Skin epidermis (tissue), 12 donors: ENCODE results near the gene WDR73.
A peak's percentile ranks its signal among the peaks of the same experiment; 100 is the strongest.

Experiments
- H3K27ac ChIP-seq, 21 experiments: fragments of 200-600 bp; sonication (generic) in 11 of 21; one replicate each; pipeline ENCODE4 v1.5.0; 2020; ENCODE audit warnings: mild to moderate bottlenecking in 3 of 21, inconsistent platforms in 2 of 21, moderate library complexity in 2 of 21
- H3K4me3 ChIP-seq, 7 experiments: fragments of 200-600 bp; sonication (generic) in 2 of 7; one replicate each; pipeline ENCODE4 v1.5.0; 2020; ENCODE audit warnings: inconsistent platforms in 2 of 7, mild to moderate bottlenecking in 2 of 7, moderate library complexity in 1 of 7

Gene WDR73

GRCh38 chr15:84625123-84625522 is 29.0 kb downstream of the WDR73 start:
- no peak overlapping the region for H3K4me3 ChIP-seq
- H3K27ac ChIP-seq, result no peak overlapping the region

GRCh38 chr15:84624359-84624758 is 29.7 kb downstream of the WDR73 start:
- Histone ChIP-seq H3K4me3 (no peak overlapping the region), H3K27ac (no peak overlapping the region)

- Histone ChIP-seq H3K27ac (no peak overlapping the region), H3K4me3 (no peak overlapping the region)
These were observed 32.6 kb downstream of the WDR73 start for GRCh38 chr15:84621358-84621979.

- no peak overlapping the region for H3K4me3 ChIP-seq
- no peak overlapping the region for H3K27ac ChIP-seq
These were observed 33.5 kb downstream of the WDR73 start for GRCh38 chr15:84620626-84621025.

GRCh38 chr15:84616235-84616634 is 37.8 kb downstream of the WDR73 start:
- no peak overlapping the region for H3K4me3 ChIP-seq
- H3K27ac ChIP-seq, result peak overlapping the region in 1 of 21 experiments; percentile 38

GRCh38 chr15:84611631-84612030 is 42.5 kb downstream of the WDR73 start:
- no peak overlapping the region for H3K4me3 ChIP-seq
- no peak overlapping the region for H3K27ac ChIP-seq

GRCh38 chr15:84609818-84610525 is 44.1 kb downstream of the WDR73 start:
- Histone ChIP-seq H3K27ac (no peak overlapping the region), H3K4me3 (no peak overlapping the region)

- no peak overlapping the region for H3K27ac ChIP-seq
- no peak overlapping the region for H3K4me3 ChIP-seq
These were observed 45.3 kb downstream of the WDR73 start for GRCh38 chr15:84608707-84609284.

GRCh38 chr15:84606653-84607120 is 47.4 kb downstream of the WDR73 start:
- no peak overlapping the region for H3K27ac ChIP-seq
- no peak overlapping the region for H3K4me3 ChIP-seq

- Histone ChIP-seq H3K4me3 (no peak overlapping the region), H3K27ac (peak overlapping the region in 1 of 21 experiments; percentile 51)
These were observed 48.6 kb downstream of the WDR73 start for GRCh38 chr15:84605554-84605882.

GRCh38 chr15:84604826-84605553 is 49.1 kb downstream of the WDR73 start:
- Histone ChIP-seq H3K4me3 (no peak overlapping the region), H3K27ac (peak overlapping the region in 2 of 21 experiments; percentile 14 to 51)

GRCh38 chr15:84603630-84604379 is 50.3 kb downstream of the WDR73 start:
- Histone ChIP-seq H3K27ac (no peak overlapping the region), H3K4me3 (no peak overlapping the region)

- H3K4me3 ChIP-seq, result peak overlapping the region; percentile 65 to 98 (median 94)
- H3K27ac ChIP-seq, result peak overlapping the region in 5 of 21 experiments; percentile 40 to 78 (median 73)
These were observed 52.6 kb downstream of the WDR73 start for GRCh38 chr15:84601555-84601838.

GRCh38 chr15:84600687-84601554 is 53.2 kb downstream of the WDR73 start, which contains the start of gene ZSCAN2:
ZSCAN2 (plus strand) TSS chr15:84601009; CDS start chr15:84603928, 2,919 bp downstream.
- Histone ChIP-seq H3K27ac (peak within 1 kb of the TSS in 18 of 21 experiments; percentile 8 to 86 (median 68)), H3K4me3 (peak within 1 kb of the TSS; percentile 65 to 98 (median 94))

- Histone ChIP-seq H3K27ac (peak overlapping the region in 7 of 21 experiments; percentile 26 to 86 (median 78)), H3K4me3 (peak overlapping the region; percentile 65 to 98 (median 94))
These were observed 53.8 kb downstream of the WDR73 start for GRCh38 chr15:84600331-84600686.

GRCh38 chr15:84599906-84600305 is 54.2 kb downstream of the WDR73 start:
- Histone ChIP-seq H3K4me3 (peak overlapping the region in 3 of 7 experiments; percentile 94 to 96 (median 95)), H3K27ac (no peak overlapping the region)

- Histone ChIP-seq H3K4me3 (no peak overlapping the region), H3K27ac (peak overlapping the region in 12 of 21 experiments; percentile 22 to 88 (median 76))
These were observed 55.1 kb downstream of the WDR73 start for GRCh38 chr15:84598993-84599392.

- no peak overlapping the region for H3K4me3 ChIP-seq
- H3K27ac ChIP-seq, result peak overlapping the region in 14 of 21 experiments; percentile 19 to 88 (median 74)
These were observed 55.8 kb downstream of the WDR73 start for GRCh38 chr15:84598250-84598649.

GRCh38 chr15:84597296-84597695 is 56.8 kb downstream of the WDR73 start:
- Histone ChIP-seq H3K27ac (peak overlapping the region in 3 of 21 experiments; percentile 27 to 43 (median 36)), H3K4me3 (no peak overlapping the region)
